HCT116 (cell line): ENCODE results near the gene UNC45A. TPM values are rescaled to one million over a fixed set of nuclear protein-coding genes. Genes with fewer than 3 reads are reported as not detected.

ENCODE experiments used
- ATAC-seq: fragments of 200-7000 bp; cut with Tn5 transposase; 2 replicates; pipeline ENCODE4 v1.9.1; 2020; ENCODE audit warnings: mild to moderate bottlenecking, moderate library complexity
- BruUV-seq: library from RNA; stranded (reverse); fragments of 400-500 nt; replicated peaks from 2 replicates; lab custom pipeline; 2021; lab: Mats Ljungman, UMichigan
- CTCF ChIA-PET: fragments of 300-600 bp; sonication (Branson Sonifier 250); formaldehyde crosslinking; loops from one replicate; lab custom pipeline; 2021; ENCODE audit warnings: antibody characterized with exemption; lab: Charles Lee
- POLR2A ChIA-PET: fragments of 300-600, 350-600 bp; sonication (Branson Sonifier 250); formaldehyde crosslinking; loops from one replicate; lab custom pipeline; 2021; ENCODE audit warnings: antibody characterized with exemption; lab: Charles Lee
- RAD21 ChIA-PET, 2 experiments: fragments of 300-600 bp; sonication (Branson Sonifier 250); formaldehyde crosslinking; loops; one replicate each; lab custom pipeline; 2023; ENCODE audit warnings: low total read pairs in 2 of 2; ENCODE audit not compliant: uncharacterized antibody in 2 of 2, unreplicated experiment in 2 of 2, low non-redundant PET in 1 of 2; lab: Charles Lee
- DNase-seq: peaks from one replicate; pipeline ENCODE4 v3.0.0-alpha.2; 2010; ENCODE audit warnings: low read depth, low spot score
- H2AFZ ChIP-seq: fragments of 200-600 bp; shearing (Covaris generic), sonication (generic); 2 replicates; pipeline ENCODE4 v1.6.1; 2017; ENCODE audit warnings: low read depth, mixed run types, mixed read lengths, antibody characterized with exemption, low read length; ENCODE audit not compliant: poor library complexity, severe bottlenecking
- H3K27ac ChIP-seq: 2 replicates; pipeline ENCODE4 v1.5.1; 2012; ENCODE audit warnings: low read depth, low read length
- H3K27me3 ChIP-seq: fragments of 200-600 bp; sonication (generic); 2 replicates; pipeline ENCODE4 v1.6.1; 2016; ENCODE audit warnings: mixed run types, low read length, mixed read lengths; ENCODE audit not compliant: insufficient read depth
- H3K36me3 ChIP-seq, 2 experiments: fragments of 200-500 bp in 1 of 2; fragments of 200-600 bp in 1 of 2; sonication (Bioruptor generic) in 1 of 2; sonication (generic) in 1 of 2; 2 replicates each; pipeline versions ENCODE4 v1.5.1 to v1.6.1; 2014 to 2016; ENCODE audit warnings: low read length in 2 of 2, inconsistent platforms in 1 of 2, mixed read lengths in 1 of 2, mixed run types in 1 of 2; ENCODE audit not compliant: insufficient read depth in 2 of 2, control insufficient read depth in 1 of 2
- H3K4me1 ChIP-seq, 2 experiments: fragments of 200-600 bp in 1 of 2; sonication (generic) in 1 of 2; 2 replicates each; pipeline versions ENCODE4 v1.5.1 to v1.6.1; 2012 to 2017; ENCODE audit warnings: low read length in 2 of 2, inconsistent platforms in 1 of 2, mild to moderate bottlenecking in 1 of 2, mixed read lengths in 1 of 2, mixed run types in 1 of 2, moderate library complexity in 1 of 2; ENCODE audit not compliant: insufficient read depth in 2 of 2, control insufficient read depth in 1 of 2
- H3K4me2 ChIP-seq: fragments of 200-600 bp; sonication (generic); 2 replicates; pipeline ENCODE4 v1.6.1; 2017; ENCODE audit warnings: mixed run types, low read length, mixed read lengths
- H3K4me3 ChIP-seq, 2 experiments: fragments of 200-600 bp in 1 of 2; sonication (generic) in 1 of 2; replicated peaks in 1 of 2; 2 replicates each; pipeline ENCODE4 v1.5.1; 2011 to 2016; ENCODE audit warnings: low read length in 2 of 2, control low read depth in 1 of 2, low read depth in 1 of 2, mild to moderate bottlenecking in 1 of 2, mixed read lengths in 1 of 2, mixed run types in 1 of 2
- H3K79me2 ChIP-seq: fragments of 200-600 bp; sonication (generic); 2 replicates; pipeline ENCODE4 v1.6.1; 2017; ENCODE audit warnings: mild to moderate bottlenecking, mixed run types, low read length, moderate library complexity, mixed read lengths; ENCODE audit not compliant: insufficient read depth
- H3K9ac ChIP-seq: fragments of 200-600 bp; sonication (generic); 2 replicates; pipeline ENCODE4 v1.6.1; 2016; ENCODE audit warnings: low read length, mixed read lengths
- H3K9me2 ChIP-seq: fragments of 200-600 bp; sonication (generic), shearing (Covaris generic); 2 replicates; pipeline ENCODE4 v1.6.1; 2017; ENCODE audit warnings: mixed run types, mild to moderate bottlenecking, moderate library complexity; ENCODE audit not compliant: insufficient read depth
- H3K9me3 ChIP-seq, 2 experiments: fragments of 200-500 bp in 1 of 2; fragments of 200-600 bp in 1 of 2; sonication (Bioruptor generic) in 1 of 2; sonication (generic) in 1 of 2; 2 replicates each; pipeline ENCODE4 v1.6.1; 2014 to 2017; ENCODE audit warnings: low read length in 2 of 2, mixed read lengths in 2 of 2, inconsistent platforms in 1 of 2, low read depth in 1 of 2, mild to moderate bottlenecking in 1 of 2, mixed run types in 1 of 2, moderate library complexity in 1 of 2; ENCODE audit not compliant: control insufficient read depth in 1 of 2, insufficient read depth in 1 of 2
- H4K20me1 ChIP-seq: fragments of 200-600 bp; sonication (generic), shearing (Covaris generic); 2 replicates; pipeline ENCODE4 v1.6.1; 2017; ENCODE audit warnings: mixed run types, mild to moderate bottlenecking, moderate library complexity; ENCODE audit not compliant: insufficient read depth
- CBX3 ChIP-seq: IDR thresholded peaks from 2 replicates; pipeline ENCODE4 v1.6.1; 2012; ENCODE audit warnings: low read depth
- EGR1 ChIP-seq: IDR thresholded peaks from 2 replicates; pipeline ENCODE4 v1.6.1; 2012; ENCODE audit warnings: low read depth
- ELF1 ChIP-seq: IDR thresholded peaks from 2 replicates; pipeline ENCODE4 v1.6.1; 2012; ENCODE audit warnings: low read depth, borderline replicate concordance
- EZH2phosphoT487 ChIP-seq: fragments of 200-600 bp; IDR thresholded peaks from 2 replicates; pipeline ENCODE4 v1.6.1; 2018; ENCODE audit warnings: antibody characterized with exemption, borderline replicate concordance
- MAX ChIP-seq: IDR thresholded peaks from 2 replicates; pipeline ENCODE4 v1.6.1; 2012
- POLR2A ChIP-seq: IDR thresholded peaks from 2 replicates; pipeline ENCODE4 v1.7.0; 2011; ENCODE audit warnings: borderline replicate concordance; ENCODE audit not compliant: insufficient read depth, insufficient read length; ENCODE audit errors: extremely low read depth
- POLR2AphosphoS5 ChIP-seq: IDR thresholded peaks from 2 replicates; pipeline ENCODE4 v1.6.1; 2011; ENCODE audit warnings: mild to moderate bottlenecking, low read depth, low read length, moderate library complexity
- REST ChIP-seq: IDR thresholded peaks from 2 replicates; pipeline ENCODE4 v1.6.1; 2012; ENCODE audit warnings: low read depth
- SP1 ChIP-seq: IDR thresholded peaks from 2 replicates; pipeline ENCODE4 v1.6.1; 2012; ENCODE audit warnings: low read depth
- ZBTB33 ChIP-seq: IDR thresholded peaks from 2 replicates; pipeline ENCODE4 v1.6.1; 2011; ENCODE audit warnings: mild to moderate bottlenecking, low read length, moderate library complexity; ENCODE audit not compliant: insufficient replicate concordance; ENCODE audit errors: extremely low read depth
- ZFX ChIP-seq: fragments of 450-650 bp; IDR thresholded peaks from 2 replicates; pipeline ENCODE4 v1.6.1; 2017
- ZNF274 ChIP-seq: fragments of 200-500 bp; sonication (Bioruptor generic); IDR thresholded peaks from 2 replicates; pipeline ENCODE4 v1.6.1; 2014; ENCODE audit warnings: mild to moderate bottlenecking, low read depth, low read length, inconsistent platforms
- intact Hi-C: fragments of 100-400 bp; cut with micrococcal nuclease; formaldehyde crosslinking; loops from 2 replicates; pipeline ENCODE4 v1.10.0; 2022
- total RNA-seq: library from RNA; stranded (reverse); gene quantifications from one replicate; pipeline ENCODE4 v1.2.1, GENCODE V29; 2021; ENCODE audit not compliant: unreplicated experiment

The UNC45A gene
- total RNA-seq, 1 experiment from 2014 or later, result 95.4 TPM

- RAD21 ChIA-PET, result no interaction called here
- DNase-seq (no peak), ATAC-seq (no peak)
- H4K20me1 ChIP-seq, result no peaks in the 10 kb centered on the region
- no peak overlapping the region for H3K4me3 ChIP-seq
- H3K79me2 ChIP-seq, result no peaks in the 10 kb centered on the region
- POLR2A ChIA-PET, result no interaction called here
- H3K36me3 ChIP-seq, result peaks cover 2 to 4% of the 10 kb centered on the region in 2 experiments; a peak in 3 of 4 replicates
- H3K27me3 ChIP-seq, result no peaks in the 10 kb centered on the region
- intact Hi-C loops, result no loop called here
- no peak overlapping the region for H3K9ac ChIP-seq
- no TSS peak for BruUV-seq
- H3K9me2 ChIP-seq, result no peaks in the 10 kb centered on the region
- H3K27ac ChIP-seq, result no peak overlapping the region
- CTCF ChIA-PET, result no interaction called here
- no peaks in the 10 kb centered on the region for H3K9me3 ChIP-seq
- TF ChIP-seq ELF1 (no peak), ZNF274 (no peak), MAX (no peak), ZFX (no peak), POLR2A (no peak), SP1 (no peak), REST (no peak), POLR2AphosphoS5 (no peak), ZBTB33 (no peak), CBX3 (no peak), EZH2phosphoT487 (no peak), EGR1 (no peak)
- no peaks in the 10 kb centered on the region for H3K4me1 ChIP-seq
- no peak overlapping the region for H3K4me2 ChIP-seq
- no peak overlapping the region for H2AFZ ChIP-seq
These were observed 16.9 kb upstream of the UNC45A start for GRCh38 chr15:90918034-90918788.
